ENCODE results near the gene CLEC2L.

DNA sequence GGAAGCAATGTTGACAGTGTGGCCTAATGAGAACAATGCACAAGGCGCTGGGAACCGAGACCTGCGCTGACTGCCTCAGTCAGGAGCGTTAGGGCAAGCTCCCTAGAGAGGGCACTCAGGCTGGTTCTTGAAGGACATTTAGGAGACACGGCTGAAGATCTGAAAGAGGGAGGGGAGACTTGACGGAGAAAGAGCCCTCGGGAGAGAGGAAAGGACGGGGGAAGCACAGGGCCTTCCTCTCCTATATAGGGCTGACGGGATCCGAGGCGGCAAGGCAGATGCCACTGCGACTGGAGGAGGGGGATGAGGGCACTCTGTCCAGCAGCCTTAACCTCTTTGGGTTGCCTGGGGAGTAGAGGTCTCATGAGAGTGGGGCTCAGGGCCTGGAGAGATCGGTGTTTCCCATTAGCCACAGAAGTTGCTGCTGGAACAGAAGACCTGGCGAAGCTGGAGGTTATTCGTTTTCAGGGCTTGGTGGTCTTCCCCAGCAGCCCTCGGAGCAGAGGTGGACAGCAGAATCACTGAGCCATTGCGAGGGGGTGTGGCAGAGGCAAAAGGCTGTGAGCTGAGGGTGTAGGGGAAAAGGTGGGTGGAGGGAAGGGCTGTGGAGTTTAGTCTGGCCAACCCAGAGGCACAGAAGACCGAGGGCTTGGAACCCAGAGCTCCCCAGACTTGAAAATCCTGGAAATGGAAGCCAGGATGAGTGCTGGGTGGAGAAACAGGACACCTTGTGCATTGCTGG, 36.0 kb downstream of the CLEC2L start:
- no peak for TF ChIP-seq CTCF (IDR thresholded peaks at IDR 0.05; ENCODE audit: low read depth, low read length, poor library complexity, severe bottlenecking)
- TF ChIP-seq EZH2phosphoT487 (IDR thresholded peaks at IDR 0.05; ENCODE audit: borderline replicate concordance, low read length) = no peak

Data from DOHH2 (cell line).